HFF-Myc (cell line): ENCODE results near the gene MRM2.

ENCODE experiments used
- DNase-seq: peaks from one replicate; pipeline ENCODE4 v3.0.0-alpha.2; 2011; ENCODE audit warnings: low read depth; ENCODE audit errors: extremely low read depth
- H3K4me3 ChIP-seq: replicated peaks from 2 replicates; pipeline ENCODE4 v1.5.1; 2011; ENCODE audit warnings: low read depth, mild to moderate bottlenecking, control low read depth, low read length
- TF ChIP-seq, protein P1 (sequence below): IDR thresholded peaks from 2 replicates; pipeline ENCODE4 v1.5.1; 2012; ENCODE audit warnings: mild to moderate bottlenecking, low read depth, low read length, control low read depth; ENCODE audit errors: missing control alignments

MRM2 gene

DNA sequence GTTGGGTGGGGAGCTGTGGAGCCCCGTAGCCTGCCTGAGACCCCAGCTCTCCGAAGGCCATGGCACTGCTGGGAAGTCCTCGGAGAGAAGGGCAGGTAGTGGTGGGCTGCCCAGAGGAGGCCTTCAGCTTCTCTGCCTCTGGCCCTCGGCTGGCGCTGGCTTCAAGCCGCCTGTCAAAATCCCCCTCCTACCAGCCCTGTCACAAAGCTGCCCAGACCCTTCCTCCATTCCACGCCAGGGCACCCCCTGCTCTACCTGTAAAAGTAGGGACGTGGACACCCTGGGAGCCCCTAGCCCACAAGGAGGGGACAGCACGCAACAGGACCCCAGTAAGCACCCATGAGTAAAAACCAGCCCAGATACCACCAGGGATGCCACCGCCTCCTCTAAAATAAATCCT, 40.9 kb downstream of the MRM2 start:
- no peak for DNase-seq
- TF ChIP-seq, protein P1, sequence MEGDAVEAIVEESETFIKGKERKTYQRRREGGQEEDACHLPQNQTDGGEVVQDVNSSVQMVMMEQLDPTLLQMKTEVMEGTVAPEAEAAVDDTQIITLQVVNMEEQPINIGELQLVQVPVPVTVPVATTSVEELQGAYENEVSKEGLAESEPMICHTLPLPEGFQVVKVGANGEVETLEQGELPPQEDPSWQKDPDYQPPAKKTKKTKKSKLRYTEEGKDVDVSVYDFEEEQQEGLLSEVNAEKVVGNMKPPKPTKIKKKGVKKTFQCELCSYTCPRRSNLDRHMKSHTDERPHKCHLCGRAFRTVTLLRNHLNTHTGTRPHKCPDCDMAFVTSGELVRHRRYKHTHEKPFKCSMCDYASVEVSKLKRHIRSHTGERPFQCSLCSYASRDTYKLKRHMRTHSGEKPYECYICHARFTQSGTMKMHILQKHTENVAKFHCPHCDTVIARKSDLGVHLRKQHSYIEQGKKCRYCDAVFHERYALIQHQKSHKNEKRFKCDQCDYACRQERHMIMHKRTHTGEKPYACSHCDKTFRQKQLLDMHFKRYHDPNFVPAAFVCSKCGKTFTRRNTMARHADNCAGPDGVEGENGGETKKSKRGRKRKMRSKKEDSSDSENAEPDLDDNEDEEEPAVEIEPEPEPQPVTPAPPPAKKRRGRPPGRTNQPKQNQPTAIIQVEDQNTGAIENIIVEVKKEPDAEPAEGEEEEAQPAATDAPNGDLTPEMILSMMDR: no peak
- no peak overlapping the region for H3K4me3 ChIP-seq

DNA sequence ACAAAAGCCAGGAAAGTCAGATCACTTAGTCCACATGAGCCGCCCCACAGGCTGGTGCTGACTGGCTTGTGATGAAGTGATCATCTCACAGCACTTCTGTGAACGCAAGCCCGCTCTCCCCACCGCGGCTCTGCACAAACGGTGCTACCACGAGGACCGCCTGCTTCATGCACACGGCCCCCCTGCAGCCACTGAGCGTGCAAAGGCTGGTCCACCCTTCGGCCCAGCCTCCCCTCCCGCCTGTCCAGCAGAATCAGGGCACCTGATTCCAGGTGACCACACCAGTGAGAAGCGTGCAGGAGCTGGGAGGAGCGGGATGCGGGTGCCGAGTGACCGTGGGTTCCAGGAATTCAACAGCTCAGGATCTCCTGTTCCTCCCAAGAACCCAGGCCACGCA, 41.4 kb downstream of the MRM2 start:
- TF ChIP-seq, protein P1: no peak
- DNase-seq: no peak
- H3K4me3 ChIP-seq: no peak overlapping the region

DNA sequence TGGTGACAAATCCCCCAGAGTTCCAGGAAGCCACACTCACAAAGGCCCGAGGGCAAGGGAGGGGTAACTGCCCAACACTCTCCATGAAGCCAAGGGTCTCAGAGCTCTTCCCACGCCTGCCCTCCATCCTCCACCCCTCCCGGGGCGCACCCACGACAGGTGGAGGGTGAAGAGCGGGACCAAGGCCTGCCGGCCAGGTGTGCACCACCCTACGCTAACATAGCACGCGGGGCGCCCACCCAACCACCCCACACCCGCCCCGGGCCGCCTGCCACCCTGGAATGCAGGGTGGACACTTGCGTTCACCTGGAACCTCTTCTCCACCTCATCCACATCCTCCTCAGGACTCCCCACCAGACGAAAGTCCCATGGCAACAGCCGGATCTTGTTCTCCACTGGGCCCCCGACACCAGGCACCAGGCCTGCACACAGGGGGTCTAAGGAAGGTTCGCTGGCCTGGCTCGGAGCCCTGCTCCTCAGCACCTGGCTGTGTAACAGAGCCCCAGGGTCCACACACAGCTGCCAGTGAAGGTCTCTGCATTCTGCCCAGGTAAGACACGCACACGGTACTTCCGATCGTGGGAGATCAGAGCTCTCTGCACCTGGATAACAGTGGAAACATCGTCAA, 41.9 kb downstream of the MRM2 start:
- H3K4me3 ChIP-seq: no peak overlapping the region
- no peak for DNase-seq
- TF ChIP-seq, protein P1: no peak

DNA sequence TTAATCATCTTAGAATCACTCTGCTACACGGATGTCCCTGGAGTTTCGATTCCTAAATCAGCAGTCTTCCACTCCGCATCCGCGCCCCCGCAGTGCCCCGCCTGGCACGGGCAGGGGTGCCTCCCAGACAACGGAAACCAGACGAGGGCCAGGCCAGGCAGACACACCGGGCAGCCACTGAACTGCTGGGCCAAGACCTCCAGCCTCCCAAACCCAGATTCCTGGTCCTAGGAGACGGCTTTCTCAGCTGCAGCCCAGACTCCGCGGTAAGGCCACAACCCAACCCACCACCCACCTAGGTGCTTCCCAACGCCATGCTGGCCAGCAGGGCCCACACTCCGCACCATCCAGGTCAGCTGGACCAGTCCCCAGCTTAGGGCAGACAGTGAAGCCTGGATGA, 42.5 kb downstream of the MRM2 start:
- no peak for DNase-seq
- TF ChIP-seq, protein P1: no peak
- H3K4me3 ChIP-seq: no peak overlapping the region

DNA sequence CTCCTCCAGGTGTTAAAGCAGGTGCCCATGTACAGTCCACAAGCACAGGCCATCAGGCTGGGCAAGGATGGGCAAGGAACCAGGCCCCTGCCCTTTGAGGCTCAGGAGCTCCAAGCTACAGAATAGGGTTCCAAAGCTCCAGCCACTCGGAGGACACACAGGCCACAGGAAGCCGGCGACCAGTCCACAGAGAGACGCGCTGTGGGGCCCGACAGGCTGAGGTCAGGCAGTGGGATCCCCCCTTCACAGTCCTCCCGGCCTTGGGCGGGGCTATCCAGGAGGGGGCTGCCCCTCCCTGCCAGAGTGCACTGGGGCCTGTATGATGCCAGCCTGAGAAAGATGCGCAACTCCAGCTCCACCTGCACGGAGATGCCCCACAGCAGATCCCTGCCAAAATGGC, 43.2 kb downstream of the MRM2 start:
- DNase-seq: no peak

DNA sequence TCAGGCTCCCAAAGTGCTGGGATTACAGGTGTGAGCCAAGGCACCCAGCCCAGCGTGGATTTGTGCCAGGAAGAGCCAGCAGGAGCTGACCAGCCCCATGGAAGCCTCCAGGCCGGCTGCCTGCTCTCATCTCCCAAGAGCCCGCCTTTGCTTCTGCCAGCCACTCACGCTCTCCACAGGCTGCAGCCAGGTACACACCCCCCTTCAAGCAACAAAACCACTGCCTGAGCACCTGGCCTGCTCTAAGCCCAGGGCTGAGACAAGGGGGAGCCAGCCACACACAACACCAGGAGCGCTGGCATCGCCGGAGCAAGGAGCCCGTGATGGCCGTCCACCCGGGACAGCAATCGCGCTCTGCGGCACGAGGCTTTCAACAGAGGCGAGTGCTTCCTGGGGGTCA, 43.8 kb downstream of the MRM2 start:
- no peak for DNase-seq
- H3K4me3 ChIP-seq: no peak overlapping the region
- TF ChIP-seq, protein P1: no peak

More for the DNA sequence above, 43.2 kb downstream of the MRM2 start:
- TF ChIP-seq, protein P1: no peak
- H3K4me3 ChIP-seq: no peak overlapping the region
